Dermis microvascular lymphatic vessel endothelial cell (primary cell): ENCODE results near the gene VWF. TPM values are rescaled to one million over a fixed set of nuclear protein-coding genes. Genes with fewer than 3 reads are reported as not detected.

Experiments
- DNase-seq, 2 donors: peaks; one replicate each; pipeline versions ENCODE4 v3.0.0 to v3.0.0-alpha.2; 2010; ENCODE audit warnings: low read depth in 2 of 2
- total RNA-seq: library from RNA; depleted of rRNA; stranded (reverse); fragments of >200 nt; gene quantifications from 2 replicates; pipeline ENCODE4 v1.2.1, GENCODE V29; 2014

The VWF gene
- total RNA-seq, 1 donor from 2014 or later: 467 TPM

- DNase-seq: no peak
Observed at GRCh38 chr12:5960783-5961182, 163.7 kb downstream of the VWF start.

- no peak for DNase-seq
Observed at GRCh38 chr12:5956987-5957386, 167.5 kb downstream of the VWF start.

- DNase-seq: no peak
Observed at GRCh38 chr12:5954661-5955060, 169.8 kb downstream of the VWF start.

GRCh38 chr12:5953835-5954586 is 170.5 kb downstream of the VWF start:
- DNase-seq: no peak

- no peak for DNase-seq
Observed at GRCh38 chr12:5952031-5952430, 172.4 kb downstream of the VWF start.

GRCh38 chr12:5948696-5949095 is 175.8 kb downstream of the VWF start:
- no peak for DNase-seq

- no peak for DNase-seq
Observed at GRCh38 chr12:5947006-5947405, 177.5 kb downstream of the VWF start.

GRCh38 chr12:5946388-5946787 is 178.1 kb downstream of the VWF start:
- DNase-seq: no peak

- no peak for DNase-seq
Observed at GRCh38 chr12:5945071-5946008, 179.1 kb downstream of the VWF start, which contains the start of gene ANO2. TSS of gene ANO2 (minus strand) at chr12:5945259. CDS start at chr12:5945217, 42 bp downstream.

GRCh38 chr12:5944688-5945070 is 179.8 kb downstream of the VWF start:
- DNase-seq: no peak

GRCh38 chr12:5944053-5944452 is 180.4 kb downstream of the VWF start:
- DNase-seq: no peak

GRCh38 chr12:5941907-5942306 is 182.6 kb downstream of the VWF start:
- no peak for DNase-seq

- no peak for DNase-seq
Observed at GRCh38 chr12:5927732-5928516, 196.5 kb downstream of the VWF start.

GRCh38 chr12:5925646-5926045 is 198.8 kb downstream of the VWF start:
- no peak for DNase-seq

GRCh38 chr12:5924342-5924741 is 200.1 kb downstream of the VWF start:
- DNase-seq: no peak

GRCh38 chr12:5923751-5924150 is 200.7 kb downstream of the VWF start:
- DNase-seq: no peak

- DNase-seq: no peak
Observed at GRCh38 chr12:5923043-5923605, 201.3 kb downstream of the VWF start.

- DNase-seq: no peak
Observed at GRCh38 chr12:5921966-5922899, 202.2 kb downstream of the VWF start.

- no peak for DNase-seq
Observed at GRCh38 chr12:5921027-5921909, 203.2 kb downstream of the VWF start.
